ENCODE results near the gene GPC4.

Gene GPC4

DNA sequence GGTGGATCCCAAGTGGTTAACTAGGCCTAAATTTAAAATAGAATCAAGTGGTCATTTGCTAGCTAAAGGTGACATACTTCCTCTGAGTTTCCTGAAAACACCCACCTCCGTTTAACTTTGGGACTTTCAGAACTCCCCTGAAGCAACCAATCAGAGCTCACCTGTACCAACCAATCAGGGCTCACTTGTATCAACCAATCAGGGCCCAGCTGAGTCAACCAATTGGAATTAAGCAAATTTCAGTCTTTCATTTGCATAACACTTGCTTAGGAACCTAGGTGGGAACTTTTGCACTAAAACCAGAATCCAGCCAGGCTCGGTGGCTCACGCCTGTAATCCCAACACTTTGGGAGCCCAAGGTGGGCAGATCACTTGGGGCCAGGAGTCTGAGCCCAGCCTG is 15.9 kb downstream of the GPC4 start:
- H3K4me3 ChIP-seq (ENCODE audit: low read depth, low read length): no peak overlapping the region
- H3K36me3 ChIP-seq (ENCODE audit: control insufficient read depth in 2 of 2, insufficient read depth in 1 of 2, low read length in 2 of 2): no peaks in the 10 kb centered on the region; a peak in 1 of 3 replicates
- peaks cover 3% of the 10 kb centered on the region for H3K4me1 ChIP-seq (ENCODE audit: control insufficient read depth, insufficient read depth, low read length)
- POLR2A ChIA-PET: no interaction called here
- H3K27ac ChIP-seq (ENCODE audit: extremely low read depth, low read depth, low read length): no peak overlapping the region
- TF ChIP-seq ZNF623 (tag by site-specific recombination; IDR thresholded peaks at IDR 0.05): no peak
- TF ChIP-seq ZFP41 (tag by site-specific recombination; IDR thresholded peaks at IDR 0.05; ENCODE audit: borderline replicate concordance): no peak
- no peak for TF ChIP-seq ZNF175 (tag by site-specific recombination; IDR thresholded peaks at IDR 0.05)
- no peak for TF ChIP-seq ZNF394 (tag by site-specific recombination; IDR thresholded peaks at IDR 0.05; ENCODE audit: borderline replicate concordance)
- TF ChIP-seq ZNF23 (tag by site-specific recombination; IDR thresholded peaks at IDR 0.05; ENCODE audit: borderline replicate concordance): no peak
- no peak for TF ChIP-seq ZNF548 (tag by site-specific recombination; IDR thresholded peaks at IDR 0.05)
- no peak for TF ChIP-seq ZNF239 (tag by site-specific recombination; IDR thresholded peaks at IDR 0.05)
- no peak for TF ChIP-seq GFI1B (tag by site-specific recombination; IDR thresholded peaks at IDR 0.05)
- no peak for TF ChIP-seq ZBTB17 (tag by site-specific recombination; IDR thresholded peaks at IDR 0.05)
- CTCF ChIA-PET: no interaction called here
- H3K9me3 ChIP-seq (ENCODE audit: control insufficient read depth, insufficient read depth, low read depth, low read length): no peaks in the 10 kb centered on the region

DNA sequence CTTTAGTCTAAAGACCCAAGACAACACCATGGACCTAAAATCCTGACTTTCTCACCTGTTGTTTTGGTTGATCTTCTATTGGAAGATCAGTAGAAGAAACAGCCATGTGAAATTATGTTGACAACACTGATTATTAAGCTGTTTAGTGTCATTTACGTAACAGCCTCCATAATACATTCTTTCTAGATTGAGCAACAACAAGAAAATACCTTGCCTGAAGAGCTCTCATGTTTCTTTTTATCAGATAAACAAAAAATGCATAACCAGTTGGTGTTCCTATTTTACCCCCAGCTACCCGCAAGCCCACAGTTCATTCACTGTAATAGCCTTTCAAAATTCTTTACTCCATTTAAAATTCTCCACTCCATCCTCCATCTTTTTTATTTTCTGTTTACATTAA is 20.5 kb downstream of the GPC4 start:
- Histone ChIP-seq H3K4me3 (ENCODE audit: low read depth, low read length) (no peak overlapping the region), H3K4me1 (ENCODE audit: control insufficient read depth, insufficient read depth, low read length) (peaks cover 5% of the 10 kb centered on the region), H3K9me3 (ENCODE audit: control insufficient read depth, insufficient read depth, low read depth, low read length) (no peaks in the 10 kb centered on the region), H3K27ac (ENCODE audit: extremely low read depth, low read depth, low read length) (no peak overlapping the region), H3K36me3 (ENCODE audit: control insufficient read depth in 2 of 2, insufficient read depth in 1 of 2, low read length in 2 of 2) (no peaks in the 10 kb centered on the region)
- ChIA-PET CTCF (no interaction called here), POLR2A (interaction anchor here (1.2 kb wide), 1 partner anchor 20 kb away, joined by 3 read pairs; the partner anchor contains the start of gene GPC4)
- TF ChIP-seq ZBTB26 (tag by site-specific recombination; optimal IDR thresholded peaks at IDR 0.05) (no peak), WT1 (tag by site-specific recombination; IDR thresholded peaks at IDR 0.05) (no peak), KLF9 (tag by site-specific recombination; IDR thresholded peaks at IDR 0.05; ENCODE audit: low read depth) (no peak), ZNF830 (tag by site-specific recombination; IDR thresholded peaks at IDR 0.05; ENCODE audit: low read depth) (no peak), ZNF362 (tag by site-specific recombination; IDR thresholded peaks at IDR 0.05) (no peak)

DNA sequence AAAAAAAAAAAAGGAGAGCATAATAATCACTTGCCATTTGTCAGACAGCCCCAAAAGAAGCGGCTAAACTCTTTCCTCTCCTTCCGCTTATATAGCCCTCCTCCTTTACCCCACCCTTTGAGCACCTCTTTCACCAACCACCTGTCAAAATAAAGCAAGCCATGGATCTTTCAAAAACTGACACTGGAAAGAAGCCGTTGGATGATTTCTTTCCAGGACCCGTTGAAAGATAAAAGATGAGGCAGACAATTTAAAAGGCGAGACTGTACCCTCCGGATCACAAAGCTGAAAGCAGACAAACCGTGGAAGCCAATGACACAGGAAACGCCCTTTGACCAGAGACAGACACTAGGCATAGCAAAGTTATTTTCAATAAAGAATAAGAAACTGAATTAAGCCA is 22.6 kb downstream of the GPC4 start:
- Histone ChIP-seq H3K36me3 (ENCODE audit: control insufficient read depth in 2 of 2, insufficient read depth in 1 of 2, low read length in 2 of 2) (no peaks in the 10 kb centered on the region), H3K4me1 (ENCODE audit: control insufficient read depth, insufficient read depth, low read length) (peaks cover 5% of the 10 kb centered on the region), H3K9me3 (ENCODE audit: control insufficient read depth, insufficient read depth, low read depth, low read length) (no peaks in the 10 kb centered on the region), H3K4me3 (ENCODE audit: low read depth, low read length) (no peak overlapping the region), H3K27ac (ENCODE audit: extremely low read depth, low read depth, low read length) (no peak overlapping the region)
- TF ChIP-seq ZNF280D (tag by site-specific recombination; IDR thresholded peaks at IDR 0.05) (no peak), ZNF654 (tag by site-specific recombination; IDR thresholded peaks at IDR 0.05; ENCODE audit: low read depth) (no peak), MYNN (tag by site-specific recombination; IDR thresholded peaks at IDR 0.05; ENCODE audit: borderline replicate concordance) (no peak)
- ChIA-PET POLR2A (interaction anchor here (0.6 kb wide), 1 partner anchor 25 kb away, joined by 5 read pairs; no protein-coding TSS in a partner anchor), CTCF (no interaction called here)

All from HEK293 (cell line).